MV-4-11 (cell line): ENCODE measurements around the gene LRP2.
"Not testable (repeated sequence)": the region's sequence is repeated elsewhere in the genome, so short reads cannot be mapped to it uniquely, and the experiment has no call there.

Experiments used
- DNase-seq: peaks from one replicate; lab custom pipeline; 2025; lab: John Stamatoyannopoulos, UW

The LRP2 gene

DNA sequence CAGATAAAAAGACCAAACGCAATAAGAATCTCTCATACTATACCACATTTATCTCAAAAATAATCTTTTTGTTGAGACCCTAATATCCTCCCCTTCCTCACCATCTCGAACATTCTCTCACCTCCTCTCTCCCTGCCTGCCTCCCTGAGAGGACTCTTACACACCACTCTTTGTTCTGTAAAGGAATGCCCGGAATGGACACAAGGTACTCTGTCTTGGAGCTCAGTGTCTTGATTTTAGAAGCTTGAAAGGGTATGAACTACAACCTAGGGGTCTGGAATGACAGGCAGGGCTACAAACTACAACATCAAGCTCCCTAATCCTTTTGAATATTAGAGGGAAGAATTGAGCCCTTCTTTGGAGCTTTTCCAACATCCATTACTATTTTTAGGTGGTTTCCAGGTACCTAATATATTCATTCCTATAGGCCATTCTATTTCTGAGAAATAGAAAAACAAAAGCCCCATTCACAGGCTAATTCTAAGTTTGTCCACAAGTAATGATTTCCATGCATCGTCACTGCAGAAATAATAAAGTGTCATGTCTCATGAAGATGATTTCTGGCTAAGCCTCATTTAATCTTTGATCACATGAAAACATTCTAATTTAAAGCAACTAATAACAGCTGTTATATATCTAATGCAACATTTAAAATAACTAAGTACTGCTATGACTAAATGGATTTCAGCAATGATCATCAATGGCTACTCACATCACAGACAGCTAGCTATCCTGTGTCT, 60.6 kb downstream of the LRP2 start:
- DNase-seq = no peak

DNA sequence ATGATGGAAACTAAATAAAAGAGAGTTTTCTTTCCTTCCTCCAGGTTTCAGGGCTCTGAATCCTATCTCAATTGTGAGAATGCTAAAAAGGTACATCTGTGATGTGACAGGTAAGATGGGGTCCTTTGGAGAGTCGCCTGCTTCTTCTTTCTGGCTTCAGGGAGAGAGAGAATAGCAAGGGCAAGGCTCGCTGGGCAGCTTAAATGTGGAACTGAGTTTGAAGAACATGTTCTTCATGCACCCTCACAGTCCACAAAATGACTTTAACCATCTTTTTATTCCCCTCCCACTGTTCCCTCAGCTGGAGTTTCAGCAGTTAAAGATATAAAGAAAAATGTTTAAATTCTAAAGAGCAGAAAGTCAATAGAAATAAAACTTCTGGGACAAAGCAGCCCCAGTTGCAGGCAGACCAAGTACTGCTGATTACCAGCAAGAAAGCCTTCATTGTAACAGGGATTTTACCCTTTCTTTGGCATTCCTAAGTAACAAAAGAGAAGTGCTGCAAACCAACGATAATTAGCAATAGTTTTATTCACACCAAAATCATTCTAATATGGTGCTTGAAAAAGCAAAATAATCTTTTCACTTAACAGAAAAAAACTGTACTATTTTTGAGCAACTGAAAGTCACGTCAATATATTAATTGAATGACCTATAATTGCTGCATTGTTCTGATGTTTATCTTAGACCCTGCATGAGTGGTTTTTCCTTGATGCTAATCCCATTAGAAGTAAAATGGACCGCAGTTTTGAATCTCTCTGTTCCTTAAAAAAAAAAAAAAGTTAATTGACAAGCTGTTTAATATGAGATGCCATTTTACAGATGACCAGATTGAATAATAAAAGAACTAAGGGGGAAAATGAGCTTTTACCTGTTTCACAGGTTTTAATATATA, 61.5 kb downstream of the LRP2 start:
- no peak for DNase-seq

DNA sequence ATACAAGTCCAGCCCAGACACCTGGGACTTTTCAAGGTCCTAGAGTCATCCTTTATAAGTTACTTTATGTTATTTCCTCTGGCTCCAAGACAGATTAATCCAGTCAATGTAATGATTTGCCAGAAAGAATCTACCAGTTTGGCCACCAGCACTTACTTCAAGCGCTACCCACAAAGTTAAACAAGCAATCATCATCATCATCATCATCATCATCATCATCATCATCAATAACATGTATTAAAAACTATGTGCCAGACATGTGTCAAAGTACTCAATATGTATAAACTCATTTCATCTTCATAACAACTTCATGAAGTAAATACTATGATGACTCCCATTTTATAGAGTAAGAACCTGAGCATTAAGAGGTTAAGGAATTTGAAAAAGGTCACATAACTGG, 64.3 kb downstream of the LRP2 start:
- no peak for DNase-seq

DNA sequence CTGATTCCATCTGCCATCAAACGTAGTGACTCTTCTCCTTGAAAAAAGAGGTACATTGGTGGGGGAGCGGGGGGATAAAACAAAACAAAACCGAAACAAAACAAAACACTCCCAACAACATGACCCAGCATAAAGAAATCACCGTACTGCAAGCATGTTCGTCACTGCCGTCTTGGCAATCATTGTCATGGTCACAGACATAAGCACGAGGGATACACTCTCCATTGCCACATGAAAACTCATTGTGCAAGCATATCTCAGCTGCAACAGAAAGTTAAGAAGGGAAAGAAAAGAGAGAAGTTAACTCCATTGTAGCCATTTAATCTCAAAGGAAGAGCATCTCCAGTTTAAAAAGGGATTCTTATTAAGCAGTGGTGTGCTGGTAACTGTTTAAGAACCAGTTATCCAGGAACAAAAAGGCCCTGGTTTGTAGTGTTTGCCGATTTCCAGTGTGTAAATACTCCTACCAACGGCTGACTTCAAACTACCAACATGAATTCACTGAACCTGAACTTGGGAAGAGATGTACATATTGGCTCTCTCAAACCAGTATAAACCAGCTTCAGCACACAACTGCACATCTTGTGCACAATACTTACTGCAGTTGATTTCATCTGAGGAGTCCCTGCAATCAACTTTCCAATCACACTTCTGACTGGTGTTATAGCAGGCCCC, 68.2 kb downstream of the LRP2 start:
- peak; percentile 29 for DNase-seq

DNA sequence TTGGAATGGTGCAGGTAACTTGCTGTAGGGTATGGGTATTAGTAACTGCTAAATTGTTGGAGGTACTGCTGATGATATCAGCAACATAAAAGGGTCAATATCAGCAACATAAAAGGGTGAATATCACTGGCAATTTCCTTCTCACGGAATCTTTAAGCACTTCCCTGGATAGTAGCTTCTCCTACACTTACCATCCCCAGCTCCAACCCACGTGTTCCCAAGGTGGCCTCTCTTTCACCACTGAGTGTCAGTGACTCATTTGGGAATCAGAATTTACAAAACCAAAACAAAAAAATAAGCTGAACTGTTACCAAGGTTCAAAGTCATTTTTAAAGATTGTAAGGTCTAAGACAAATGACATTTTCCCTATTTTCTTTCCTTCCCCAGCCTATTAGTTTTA, 70.8 kb downstream of the LRP2 start:
- DNase-seq = no peak

DNA sequence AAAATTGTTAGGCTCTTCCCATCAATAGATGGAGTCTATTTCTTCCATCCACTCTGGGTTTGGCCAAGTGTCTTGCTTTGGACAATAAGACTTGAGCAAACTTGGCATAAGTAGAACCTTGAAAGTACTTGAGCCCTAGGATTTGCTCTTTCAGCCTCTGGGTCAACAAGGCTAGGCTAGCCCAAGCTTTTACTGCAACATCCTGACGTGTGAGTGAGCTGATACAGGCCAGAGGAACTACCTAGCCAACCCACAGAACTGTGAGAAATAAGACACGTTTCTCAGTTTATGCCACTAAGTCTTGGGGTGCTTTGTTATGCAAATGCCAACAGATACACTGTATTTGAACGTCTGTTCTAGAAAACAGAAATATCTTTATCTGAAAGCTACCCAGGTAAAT, 71.9 kb downstream of the LRP2 start:
- no peak for DNase-seq

DNA sequence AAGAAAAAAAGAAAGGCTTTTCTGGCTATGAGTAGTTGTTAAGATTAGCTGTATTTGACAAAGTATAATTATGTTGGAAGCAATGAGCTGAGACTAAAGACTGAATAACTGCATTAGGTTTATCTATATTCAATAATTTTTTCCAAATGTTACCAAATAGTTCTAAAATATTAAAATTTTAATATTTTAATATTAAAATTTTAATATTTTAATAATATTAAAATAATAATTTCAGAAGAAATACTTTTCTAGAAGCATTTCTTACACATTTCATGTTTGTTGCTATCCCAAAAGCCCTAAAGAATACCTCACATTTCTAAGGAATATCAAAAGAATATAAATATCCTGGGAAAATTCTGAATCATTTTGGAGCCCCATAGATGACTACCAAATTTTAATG, 74.7 kb downstream of the LRP2 start:
- no peak for DNase-seq

DNA sequence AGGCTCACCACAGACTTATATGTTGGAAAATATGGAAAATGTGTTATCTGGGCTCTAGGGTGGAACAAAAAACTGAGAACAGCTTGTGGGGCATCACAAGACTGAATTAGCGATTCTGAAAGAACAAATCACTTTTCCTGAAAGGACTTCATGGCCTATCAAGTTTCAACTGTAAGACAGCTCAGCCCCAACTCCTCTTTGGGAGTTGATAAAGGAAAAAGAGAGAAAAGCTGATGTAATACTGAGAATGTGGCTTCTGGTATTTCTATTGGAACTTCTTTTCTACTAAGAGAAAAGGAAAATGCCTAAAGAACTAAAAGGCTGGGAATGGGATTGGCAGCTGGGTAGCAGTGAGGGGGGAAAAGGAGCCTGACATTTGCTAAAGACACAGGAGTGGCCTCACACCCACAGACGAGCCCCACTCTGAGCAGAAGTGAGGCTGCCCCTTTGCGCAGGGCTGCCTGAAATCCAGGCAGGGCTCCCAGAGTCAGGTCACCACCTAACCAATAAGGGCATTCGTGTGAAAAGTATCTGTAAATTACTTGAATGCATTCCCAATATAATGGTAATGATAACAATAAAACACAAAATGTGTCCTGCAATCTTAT, 75.6 kb downstream of the LRP2 start:
- no peak for DNase-seq

DNA sequence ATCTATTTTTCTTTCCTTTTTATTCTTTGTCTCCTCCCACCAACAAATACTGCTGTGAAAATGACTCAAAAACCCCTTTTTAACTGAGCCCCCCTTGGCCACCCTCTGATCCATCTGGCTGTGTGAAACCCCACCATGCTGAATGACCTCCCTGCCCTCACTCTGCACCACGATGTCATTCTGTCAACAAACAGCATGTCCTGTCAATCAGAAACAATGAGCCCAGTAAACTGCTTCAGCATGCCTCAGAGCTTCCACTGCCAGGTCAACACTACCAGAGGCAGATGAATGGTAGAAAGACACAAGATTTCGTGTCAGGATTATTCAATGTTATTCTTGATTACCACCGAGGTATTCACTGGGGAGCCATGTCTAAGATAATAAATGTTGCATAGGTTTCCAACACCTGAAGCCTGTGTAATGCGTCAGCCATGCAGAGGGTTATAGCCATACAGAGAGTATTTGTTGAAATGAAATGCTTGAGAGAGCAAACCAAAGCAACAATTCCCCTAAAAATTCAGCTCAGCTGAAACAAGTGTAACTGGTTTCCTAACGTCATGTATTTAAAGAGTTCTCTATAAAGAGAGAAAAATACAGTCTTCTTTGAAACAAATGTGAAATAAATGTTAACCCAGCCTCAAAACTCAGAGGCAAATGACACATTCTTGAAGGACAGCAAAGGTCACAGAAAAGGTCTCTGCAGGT, 76.7 kb downstream of the LRP2 start:
- DNase-seq = no peak

DNA sequence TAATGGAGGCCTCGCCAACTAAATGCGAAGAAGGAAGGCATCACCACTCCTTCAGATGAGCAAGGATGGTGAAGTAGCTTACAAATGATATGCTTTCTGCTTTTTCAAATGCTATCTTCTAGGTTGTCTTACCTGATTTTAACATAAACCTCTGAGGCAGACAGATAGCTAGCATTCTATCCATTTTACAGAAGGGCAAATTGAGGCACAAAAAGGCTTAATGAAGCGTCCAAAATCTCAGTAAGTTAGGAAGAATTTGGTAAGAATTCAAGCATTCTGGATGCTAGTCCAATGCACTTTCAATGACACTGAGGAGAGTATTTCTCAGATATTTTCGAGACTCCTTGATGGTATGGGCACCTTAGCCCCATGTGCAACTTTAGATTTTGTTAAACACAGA, 81.8 kb downstream of the LRP2 start:
- no peak for DNase-seq

DNA sequence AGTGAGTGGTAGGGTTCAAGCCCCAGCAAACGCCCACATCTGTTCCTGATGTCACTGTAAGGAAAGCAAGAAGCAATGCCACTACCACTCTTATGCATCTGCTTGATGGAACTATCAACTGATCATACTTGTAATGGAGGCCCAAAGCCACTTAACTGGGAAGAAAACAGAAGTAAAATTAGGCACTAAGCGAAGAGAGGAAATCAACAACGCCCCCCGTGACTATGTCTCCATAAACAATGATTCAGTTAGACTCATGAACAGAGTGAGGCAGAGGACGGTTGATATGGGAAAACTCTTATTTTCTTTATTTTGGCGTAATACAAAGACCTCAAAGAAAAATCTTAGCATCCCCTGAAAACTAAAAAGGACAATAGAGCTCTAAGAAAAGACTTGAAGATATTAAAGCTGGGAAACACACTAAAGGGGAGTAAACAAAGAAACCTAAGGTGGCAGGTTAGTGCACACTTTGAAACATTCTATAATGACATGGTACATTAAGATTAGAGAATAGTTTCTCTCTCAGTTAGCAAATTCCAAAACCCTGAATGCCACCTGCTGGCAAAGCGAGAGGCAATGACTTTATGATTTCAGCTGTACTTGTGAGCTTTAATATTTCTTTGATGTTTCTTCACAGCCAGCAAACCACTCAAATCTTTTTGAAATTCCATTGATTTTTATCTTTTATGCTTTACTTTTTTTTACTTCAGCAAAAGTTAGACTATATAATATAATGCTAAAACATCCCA, 86.5 kb downstream of the LRP2 start:
- DNase-seq = peak; percentile 35

DNA sequence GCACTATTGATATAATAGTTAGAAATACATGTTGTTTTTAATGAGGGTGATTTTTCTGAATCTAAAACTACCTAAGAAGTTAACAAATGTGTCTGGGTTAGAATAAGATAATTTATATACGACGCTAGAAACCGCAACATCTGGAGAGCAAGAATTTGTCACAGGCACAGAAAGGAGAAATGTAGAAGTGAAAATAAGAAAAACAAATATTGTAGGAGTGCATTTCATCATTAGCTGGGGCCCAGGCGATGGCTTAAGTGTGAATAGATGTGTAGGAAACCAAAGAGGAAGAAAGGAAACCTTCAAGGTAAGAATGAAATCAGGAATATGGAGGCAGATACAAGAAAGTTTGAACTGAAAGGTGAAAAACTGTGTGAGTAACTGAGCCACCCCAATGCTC, 90.3 kb downstream of the LRP2 start:
- DNase-seq = peak; percentile 86

DNA sequence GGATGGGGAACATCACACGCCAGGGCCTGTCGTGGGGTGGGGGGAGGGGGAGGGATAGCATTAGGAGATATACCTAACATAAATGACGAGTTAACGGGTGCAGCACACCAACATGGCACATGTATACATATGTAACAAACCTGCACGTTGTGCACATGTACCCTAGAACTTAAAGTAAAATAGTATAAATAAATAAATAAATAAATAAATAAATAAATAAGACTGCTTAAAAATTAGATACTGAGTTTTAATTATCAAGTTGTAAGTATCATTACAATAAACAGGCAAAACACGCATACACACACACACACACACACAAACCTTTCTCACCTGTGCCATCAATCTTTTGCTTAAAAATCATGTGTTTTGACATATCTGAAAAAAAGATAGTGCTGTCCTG, 91.8 kb downstream of the LRP2 start:
- DNase-seq = not testable (repeated sequence)

DNA sequence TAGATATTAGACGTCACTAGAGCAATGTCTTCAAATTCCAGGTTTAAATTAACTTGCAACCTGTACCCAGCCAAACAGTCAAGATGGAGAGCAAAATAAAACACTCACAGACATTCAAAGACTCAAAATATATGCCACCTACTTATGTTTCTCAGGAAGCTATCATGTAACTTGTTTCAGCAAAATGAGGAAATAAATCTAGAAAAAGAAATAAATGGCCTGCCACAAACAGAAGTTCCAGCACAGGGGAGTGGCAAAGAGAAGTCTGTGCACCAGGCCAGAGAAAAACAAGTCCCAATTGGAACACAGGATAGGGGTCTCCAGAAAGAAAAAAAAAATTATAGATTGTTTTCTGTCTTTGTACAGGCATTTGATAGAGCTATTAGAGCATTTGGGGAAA, 96.7 kb downstream of the LRP2 start:
- DNase-seq = peak; percentile 57

DNA sequence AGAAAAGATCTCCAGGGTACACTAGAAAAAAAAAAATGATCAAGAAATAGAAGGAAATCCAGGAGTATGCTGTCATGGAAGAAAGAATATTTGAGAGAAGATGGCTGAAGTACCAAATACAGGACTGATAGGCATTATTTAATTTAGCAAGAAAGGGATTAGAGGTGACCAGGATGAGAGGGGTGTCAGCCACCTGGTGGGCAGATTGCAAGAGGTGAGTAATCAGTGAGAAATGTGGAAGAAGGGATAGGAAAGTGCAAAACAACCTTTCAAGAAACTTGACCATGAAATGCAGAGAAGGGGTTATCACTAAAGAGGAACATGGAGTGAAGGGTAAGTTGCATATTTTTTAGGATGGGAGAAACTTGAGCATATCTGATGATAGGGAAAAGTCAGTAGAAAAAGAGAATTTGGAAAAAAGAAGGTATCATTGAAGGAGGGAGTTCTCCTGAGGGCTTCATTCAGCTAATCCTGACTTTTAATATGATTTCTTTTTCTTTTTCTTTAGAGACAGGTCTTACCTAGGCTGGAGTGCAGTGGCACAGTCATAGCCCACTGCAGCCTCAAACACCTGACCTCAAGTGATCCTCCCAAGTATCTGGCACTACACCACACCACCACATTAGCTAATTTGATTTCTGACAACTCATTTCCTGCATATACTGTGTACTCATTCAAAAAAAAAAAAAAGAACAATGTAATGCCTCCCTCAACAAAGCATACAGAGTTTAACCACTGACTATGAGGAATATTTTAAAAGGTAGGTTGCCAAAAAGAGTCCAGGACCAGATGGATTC, 101.3 kb downstream of the LRP2 start:
- no peak for DNase-seq

DNA sequence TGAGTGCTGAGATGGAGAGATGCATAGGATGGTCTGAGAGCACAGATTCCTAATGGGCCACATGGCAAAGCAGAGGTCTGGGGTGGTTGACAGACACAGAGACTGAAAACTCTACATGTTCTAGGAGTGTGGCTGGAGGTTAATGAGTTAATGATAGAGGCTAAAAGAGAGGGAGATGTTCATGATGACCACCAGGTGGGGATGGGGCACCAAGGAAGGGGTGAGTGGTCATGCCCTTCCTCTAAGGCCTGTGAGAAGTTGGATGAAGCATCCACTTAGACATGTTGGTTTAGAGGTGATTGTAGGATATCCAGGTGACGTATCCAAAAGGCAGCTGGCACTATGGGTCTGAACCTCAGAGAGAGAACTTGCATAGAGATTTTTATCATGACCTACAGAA, 102.1 kb downstream of the LRP2 start:
- DNase-seq = no peak

DNA sequence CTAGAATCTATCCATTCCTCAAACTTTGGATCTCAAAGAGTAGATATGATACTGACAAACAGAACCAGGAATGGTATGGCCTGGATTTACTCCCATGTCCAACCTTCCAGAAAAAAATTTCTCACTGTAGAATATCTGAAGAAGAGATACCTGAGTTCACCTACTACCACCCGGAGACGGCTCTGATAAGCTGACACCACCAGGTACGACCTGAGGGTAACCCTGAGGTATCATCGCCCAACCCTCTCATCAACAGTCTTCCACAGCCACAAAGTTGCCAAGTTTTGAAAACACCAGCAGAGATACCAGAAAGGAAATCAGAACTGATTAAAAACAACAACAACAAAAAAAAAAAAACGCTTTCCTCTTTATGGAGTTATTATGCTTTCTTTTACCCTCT, 102.9 kb downstream of the LRP2 start:
- no peak for DNase-seq

DNA sequence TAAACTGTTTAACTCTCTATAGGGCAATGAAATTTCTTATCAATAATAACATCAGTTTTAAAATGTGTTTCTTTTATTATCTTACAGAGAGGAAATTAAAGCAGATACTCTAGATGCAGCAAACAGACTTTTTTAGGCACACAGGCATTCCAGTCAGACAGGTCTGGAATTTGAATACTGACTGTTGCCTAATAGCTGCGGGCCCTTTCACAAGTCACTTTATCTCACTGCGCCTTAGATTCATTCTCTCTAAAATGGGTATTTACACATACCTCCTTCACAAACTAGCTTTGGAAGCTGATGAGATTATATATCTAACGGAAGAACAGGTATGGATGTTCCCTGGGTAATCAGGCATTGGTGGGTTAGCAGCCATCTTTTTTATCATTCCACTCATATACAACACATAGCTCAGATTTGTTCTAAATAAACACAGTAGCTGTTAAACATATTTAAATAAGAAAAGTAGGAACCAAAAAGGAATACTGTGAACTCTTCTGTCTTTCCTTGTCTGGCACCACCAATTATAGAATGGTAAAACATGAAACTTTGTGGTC, 104.2 kb downstream of the LRP2 start:
- DNase-seq = no peak

DNA sequence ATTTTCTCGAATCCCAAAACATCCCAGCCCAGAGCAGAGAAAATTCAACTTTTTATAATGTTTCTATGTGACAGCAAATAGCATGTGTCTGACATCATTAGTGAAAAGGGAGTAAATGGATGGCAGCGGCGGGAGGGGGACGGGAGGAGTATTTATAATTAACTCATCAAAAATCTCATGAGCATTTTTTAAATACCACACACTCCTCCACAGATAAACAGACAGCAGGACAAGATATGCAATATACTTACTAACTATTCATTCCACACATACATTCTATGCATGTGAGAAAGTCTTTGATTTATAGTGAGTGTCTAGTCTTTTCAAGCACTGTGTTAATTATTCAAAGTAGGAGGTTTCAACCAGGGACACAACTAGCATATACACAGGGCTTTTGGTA, 107.6 kb downstream of the LRP2 start:
- DNase-seq = no peak

DNA sequence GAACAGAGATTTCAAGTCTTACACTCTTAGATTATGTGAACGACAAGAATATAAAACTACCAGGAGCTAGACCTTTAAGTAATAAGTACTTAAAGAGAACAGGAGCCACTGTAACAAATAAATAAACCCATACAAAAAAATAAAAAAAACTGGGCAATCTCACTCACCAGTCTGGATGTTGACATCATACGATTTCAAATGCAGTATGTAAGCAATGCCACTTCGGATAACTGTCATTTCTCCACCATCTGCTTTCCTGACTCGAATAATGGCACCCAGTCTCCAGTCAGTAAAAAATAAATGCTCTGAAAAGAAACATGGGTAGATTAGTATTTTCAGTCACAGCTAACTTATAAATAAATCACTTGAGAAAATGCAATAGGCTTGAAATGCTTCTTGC, 115.1 kb downstream of the LRP2 start:
- DNase-seq = no peak
